Stimulated activated CD8-positive, alpha-beta memory T cell treated with anti-CD3 and anti-CD28 coated beads, Interleukin-15, amount 100 ng/mL, for 1 hour (primary cell): ENCODE measurements around the gene PPP1R27.

Experiments
- DNase-seq: peaks from one replicate; pipeline ENCODE4 v3.0.0-alpha.2; 2020; ENCODE audit warnings: low read depth

The PPP1R27 gene

GRCh38 chr17:81804559-81805399, 30.1 kb downstream of the PPP1R27 start:
- no peak for DNase-seq

GRCh38 chr17:81803728-81804558, 30.9 kb downstream of the PPP1R27 start, which contains the start of gene GCGR:
TSS of gene GCGR (plus strand) at chr17:81804150. CDS start at chr17:81809019, 4,869 bp downstream.
- DNase-seq: no peak

GRCh38 chr17:81802856-81803643, 31.8 kb downstream of the PPP1R27 start:
- no peak for DNase-seq

- no peak for DNase-seq
Measured at GRCh38 chr17:81802048-81802758, 32.6 kb downstream of the PPP1R27 start.

- DNase-seq: no peak
Measured at GRCh38 chr17:81801327-81801726, 33.5 kb downstream of the PPP1R27 start.

GRCh38 chr17:81794509-81794908, 40.3 kb downstream of the PPP1R27 start:
- no peak for DNase-seq

- DNase-seq: no peak
Measured at GRCh38 chr17:81794074-81794476, 40.8 kb downstream of the PPP1R27 start.

- DNase-seq: no peak
Measured at GRCh38 chr17:81792675-81793615, 41.9 kb downstream of the PPP1R27 start.
